Common myeloid progenitor, CD34-positive (primary cell): ENCODE measurements around the gene USP11.

ENCODE experiments used
- CTCF ChIA-PET: fragments of 350-600 bp; sonication (Branson Sonifier 250); formaldehyde crosslinking; loops from one replicate; lab custom pipeline; 2021; ENCODE audit warnings: antibody characterized with exemption; lab: Charles Lee
- POLR2A ChIA-PET: fragments of 350-600 bp; sonication (Branson Sonifier 250); formaldehyde crosslinking; loops from one replicate; lab custom pipeline; 2021; ENCODE audit warnings: antibody characterized with exemption; lab: Charles Lee
- DNase-seq, 3 donors: peaks; one replicate each; pipeline versions ENCODE4 v3.0.0 to v3.0.0-alpha.2; 2013
- H3K27ac ChIP-seq, 2 experiments: 1 replicate in 1 of 2; 2 replicates in 1 of 2; pipeline ENCODE4 v1.7.0; 2013; ENCODE audit warnings: inconsistent platforms in 2 of 2, low read length in 2 of 2, mild to moderate bottlenecking in 2 of 2, low read depth in 1 of 2, moderate library complexity in 1 of 2; ENCODE audit not compliant: severe bottlenecking in 2 of 2, insufficient read depth in 1 of 2, poor library complexity in 1 of 2
- H3K27me3 ChIP-seq, 5 experiments: replicated peaks in 2 of 5; 1 replicate in 3 of 5; 2 replicates in 2 of 5; pipeline versions ENCODE4 v1.6.1 to v1.7.0; 2013; ENCODE audit warnings: low read length in 4 of 5, mild to moderate bottlenecking in 2 of 5, moderate library complexity in 2 of 5, inconsistent platforms in 1 of 5; ENCODE audit not compliant: insufficient read depth in 5 of 5, control insufficient read depth in 4 of 5
- H3K36me3 ChIP-seq, 4 experiments: 1 replicate in 2 of 4; 2 replicates in 2 of 4; pipeline versions ENCODE4 v1.6.1 to v1.7.0; 2013; ENCODE audit warnings: low read length in 3 of 4, control low read depth in 1 of 4, mild to moderate bottlenecking in 1 of 4; ENCODE audit not compliant: control insufficient read depth in 4 of 4, insufficient read depth in 4 of 4
- H3K4me1 ChIP-seq, 4 experiments: 1 replicate in 3 of 4; 2 replicates in 1 of 4; pipeline versions ENCODE4 v1.6.1 to v1.7.1; 2013; ENCODE audit warnings: low read length in 3 of 4, mild to moderate bottlenecking in 3 of 4, control low read depth in 1 of 4, inconsistent platforms in 1 of 4, moderate library complexity in 1 of 4; ENCODE audit not compliant: control insufficient read depth in 4 of 4, insufficient read depth in 4 of 4; ENCODE audit errors: control extremely low read depth in 1 of 4
- H3K4me3 ChIP-seq, 7 experiments: 1 replicate in 4 of 7; 2 replicates in 3 of 7; pipeline versions ENCODE4 v1.5.1 to v1.7.0; 2013; ENCODE audit warnings: mild to moderate bottlenecking in 7 of 7, low read length in 6 of 7, moderate library complexity in 6 of 7, inconsistent platforms in 2 of 7, low read depth in 2 of 7, control low read depth in 1 of 7; ENCODE audit not compliant: insufficient read depth in 4 of 7, control insufficient read depth in 1 of 7; ENCODE audit errors: extremely low read depth in 1 of 7
- H3K9me3 ChIP-seq, 5 experiments: 1 replicate in 4 of 5; 2 replicates in 1 of 5; pipeline versions ENCODE4 v1.6.1 to v1.7.1; 2013; ENCODE audit warnings: low read length in 4 of 5, mild to moderate bottlenecking in 2 of 5, inconsistent platforms in 1 of 5, low read depth in 1 of 5, moderate library complexity in 1 of 5; ENCODE audit not compliant: control insufficient read depth in 4 of 5, insufficient read depth in 2 of 5; ENCODE audit errors: control extremely low read depth in 1 of 5
- WGBS: methylation state at CpG from one replicate; pipeline ENCODE4 v1.1.5; 2013; ENCODE audit not compliant: insufficient coverage; 5-methylcytosine and 5-hydroxymethylcytosine counted together

Gene USP11

GRCh38 chrX:47196098-47196497, 36.7 kb upstream of the USP11 start:
- H3K4me1 ChIP-seq, result peaks cover 10 to 42% (median 35%) of the 10 kb centered on the region in 4 experiments
- peaks cover 4 to 51% (median 31%) of the 10 kb centered on the region in 4 experiments for H3K36me3 ChIP-seq
- H3K9me3 ChIP-seq, result no peaks in the 10 kb centered on the region
- H3K27me3 ChIP-seq, result peaks cover 0 to 17% (median 0%) of the 10 kb centered on the region in 5 experiments
- POLR2A ChIA-PET, result interaction anchor here (1.2 kb wide), 1 partner anchor 166 kb away, joined by 3 read pairs; no protein-coding TSS in a partner anchor
- CTCF ChIA-PET, result no interaction called here
- 64% methylated on average over 2 of the region's 3 CpGs for WGBS
- peak overlapping the region in 1 of 2 experiments; percentile 45 for H3K27ac ChIP-seq
- DNase-seq, result no peak
- H3K4me3 ChIP-seq, result peak overlapping the region in 2 of 7 experiments; percentile 2 to 50

- H3K4me3 ChIP-seq, result no peak overlapping the region
- 95% methylated on average over 6 of the region's 7 CpGs for WGBS
- H3K27ac ChIP-seq, result no peak overlapping the region
- H3K9me3 ChIP-seq, result no peaks in the 10 kb centered on the region
- no peak for DNase-seq
- H3K4me1 ChIP-seq, result peaks cover 8 to 32% (median 28%) of the 10 kb centered on the region in 4 experiments
- H3K27me3 ChIP-seq, result peaks cover 0 to 8% (median 0%) of the 10 kb centered on the region in 5 experiments
- ChIA-PET CTCF (no interaction called here), POLR2A (no interaction called here)
- peaks cover 4 to 65% (median 43%) of the 10 kb centered on the region in 4 experiments for H3K36me3 ChIP-seq
These were observed 35.3 kb upstream of the USP11 start for GRCh38 chrX:47197526-47197925.

GRCh38 chrX:47198026-47198686, 34.7 kb upstream of the USP11 start:
- H3K4me1 ChIP-seq, result peaks cover 2 to 26% (median 22%) of the 10 kb centered on the region in 4 experiments
- CTCF ChIA-PET, result no interaction called here
- DNase-seq, result no peak
- peaks cover 0 to 8% (median 0%) of the 10 kb centered on the region in 5 experiments for H3K27me3 ChIP-seq
- H3K27ac ChIP-seq, result no peak overlapping the region
- POLR2A ChIA-PET, result no interaction called here
- 97% methylated on average over 6 of the region's 10 CpGs for WGBS
- no peaks in the 10 kb centered on the region for H3K9me3 ChIP-seq
- H3K36me3 ChIP-seq, result peaks cover 4 to 71% (median 49%) of the 10 kb centered on the region in 4 experiments
- H3K4me3 ChIP-seq, result no peak overlapping the region

GRCh38 chrX:47198687-47199080, 34.1 kb upstream of the USP11 start:
- POLR2A ChIA-PET, result no interaction called here
- 98% methylated on average over 12 of the region's 15 CpGs for WGBS

GRCh38 chrX:47199286-47199685, 33.5 kb upstream of the USP11 start:
- POLR2A ChIA-PET, result no interaction called here
- peaks cover 0 to 26% (median 19%) of the 10 kb centered on the region in 4 experiments for H3K4me1 ChIP-seq
- CTCF ChIA-PET, result interaction anchor here (1.1 kb wide), 1 partner anchor 322 kb away, joined by 3 read pairs; no protein-coding TSS in a partner anchor
- WGBS, result 97% methylated on average over 10 of the region's 10 CpGs
- H3K27ac ChIP-seq, result no peak overlapping the region
- H3K9me3 ChIP-seq, result no peaks in the 10 kb centered on the region
- H3K36me3 ChIP-seq, result peaks cover 4 to 80% (median 56%) of the 10 kb centered on the region in 4 experiments
- no peak for DNase-seq
- no peak overlapping the region for H3K4me3 ChIP-seq
- peaks cover 0 to 8% (median 0%) of the 10 kb centered on the region in 5 experiments for H3K27me3 ChIP-seq

More at GRCh38 chrX:47198687-47199080, 34.1 kb upstream of the USP11 start:
- CTCF ChIA-PET, result no interaction called here
- peaks cover 4 to 75% (median 53%) of the 10 kb centered on the region in 4 experiments for H3K36me3 ChIP-seq
- H3K4me1 ChIP-seq, result peaks cover 0 to 26% (median 20%) of the 10 kb centered on the region in 4 experiments
- H3K4me3 ChIP-seq, result no peak overlapping the region
- H3K9me3 ChIP-seq, result no peaks in the 10 kb centered on the region
- peaks cover 0 to 8% (median 0%) of the 10 kb centered on the region in 5 experiments for H3K27me3 ChIP-seq
- no peak overlapping the region for H3K27ac ChIP-seq
- no peak for DNase-seq

GRCh38 chrX:47200385-47201150, 32.2 kb upstream of the USP11 start:
- no peaks in the 10 kb centered on the region for H3K9me3 ChIP-seq
- peaks cover 0 to 8% (median 0%) of the 10 kb centered on the region in 5 experiments for H3K27me3 ChIP-seq
- H3K36me3 ChIP-seq, result peaks cover 4 to 93% (median 66%) of the 10 kb centered on the region in 4 experiments
- CTCF ChIA-PET, result interaction anchor here (1.1 to 2.0 kb wide), 3 partner anchors 12 to 321 kb away, joined by 3 to 7 read pairs (median 4); no protein-coding TSS in a partner anchor
- POLR2A ChIA-PET, result no interaction called here
- 96% methylated on average over 5 of the region's 9 CpGs for WGBS
- H3K4me3 ChIP-seq, result no peak overlapping the region
- no peak for DNase-seq
- H3K4me1 ChIP-seq, result peaks cover 0 to 15% (median 10%) of the 10 kb centered on the region in 4 experiments
- no peak overlapping the region for H3K27ac ChIP-seq
